Chondrocyte (in vitro differentiated cells): ENCODE data around the gene RASGRP3. TPM values are rescaled to one million over a fixed set of nuclear protein-coding genes. Genes with fewer than 3 reads are reported as not detected.

Experiments
- DNase-seq: peaks from one replicate; pipeline ENCODE4 v3.0.0; 2021; ENCODE audit warnings: mixed read lengths, low spot score
- H3K27ac Mint-ChIP-seq: one replicate; pipeline ENCODE4 v1.8.0; 2021; ENCODE audit warnings: mild to moderate bottlenecking, moderate library complexity, mixed read lengths; ENCODE audit not compliant: unreplicated experiment
- H3K27me3 Mint-ChIP-seq: 2 replicates; pipeline ENCODE4 v1.8.0; 2021; ENCODE audit warnings: low read depth, mixed read lengths
- H3K36me3 Mint-ChIP-seq: 2 replicates; pipeline ENCODE4 v1.8.0; 2021; ENCODE audit warnings: low read depth, mixed read lengths
- H3K4me1 Mint-ChIP-seq: 2 replicates; pipeline ENCODE4 v1.8.0; 2021; ENCODE audit warnings: low read depth, mild to moderate bottlenecking, mixed read lengths
- H3K4me3 Mint-ChIP-seq: one replicate; pipeline ENCODE4 v1.8.0; 2021; ENCODE audit warnings: mild to moderate bottlenecking, moderate library complexity, mixed read lengths; ENCODE audit not compliant: unreplicated experiment
- H3K9me3 Mint-ChIP-seq: 2 replicates; pipeline ENCODE4 v1.8.0; 2021; ENCODE audit warnings: low read depth, mixed read lengths
- CTCF ChIP-seq: fragments of 200-600 bp; sonication (generic); IDR thresholded peaks from 2 replicates; pipeline ENCODE4 v1.5.0; 2021; ENCODE audit warnings: antibody characterized with exemption, mild to moderate bottlenecking, moderate library complexity
- total RNA-seq: library from RNA; stranded (reverse); gene quantifications from 3 replicates; pipeline ENCODE4 v1.2.1, GENCODE V29; 2021

RASGRP3 gene
- total RNA-seq, 1 donor from 2014 or later: 3.0 TPM

GRCh38 chr2:33492399-33493134 lies 16.1 kb downstream of the RASGRP3 start:
- no peak for TF ChIP-seq CTCF
- DNase-seq: no peak
- Mint-ChIP-seq H3K36me3 (no peaks in the 10 kb centered on the region), H3K27ac (no peak overlapping the region), H3K4me1 (peaks cover 36% of the 10 kb centered on the region), H3K27me3 (no peaks in the 10 kb centered on the region), H3K9me3 (no peaks in the 10 kb centered on the region), H3K4me3 (no peak overlapping the region)

- H3K27ac Mint-ChIP-seq: no peak overlapping the region
- no peak for TF ChIP-seq CTCF
- DNase-seq: no peak
- H3K9me3 Mint-ChIP-seq: no peaks in the 10 kb centered on the region
- no peaks in the 10 kb centered on the region for H3K36me3 Mint-ChIP-seq
- no peak overlapping the region for H3K4me3 Mint-ChIP-seq
- no peaks in the 10 kb centered on the region for H3K27me3 Mint-ChIP-seq
- peaks cover 48% of the 10 kb centered on the region for H3K4me1 Mint-ChIP-seq
Measured at GRCh38 chr2:33494155-33494779, 17.8 kb downstream of the RASGRP3 start.

- TF ChIP-seq CTCF: no peak
- Mint-ChIP-seq H3K4me3 (no peak overlapping the region), H3K36me3 (no peaks in the 10 kb centered on the region), H3K9me3 (no peaks in the 10 kb centered on the region), H3K27ac (no peak overlapping the region), H3K4me1 (peaks cover 47% of the 10 kb centered on the region), H3K27me3 (no peaks in the 10 kb centered on the region)
- DNase-seq: no peak
Measured at GRCh38 chr2:33494877-33495641, 18.6 kb downstream of the RASGRP3 start.

GRCh38 chr2:33495683-33496082 lies 19.2 kb downstream of the RASGRP3 start:
- Mint-ChIP-seq H3K27me3 (no peaks in the 10 kb centered on the region), H3K4me1 (peaks cover 42% of the 10 kb centered on the region), H3K36me3 (peaks cover 2% of the 10 kb centered on the region), H3K4me3 (no peak overlapping the region), H3K9me3 (no peaks in the 10 kb centered on the region), H3K27ac (peak overlapping the region; percentile 65)
- DNase-seq: no peak
- no peak for TF ChIP-seq CTCF

- no peak for DNase-seq
- peaks cover 2% of the 10 kb centered on the region for H3K36me3 Mint-ChIP-seq
- H3K9me3 Mint-ChIP-seq: no peaks in the 10 kb centered on the region
- no peak for TF ChIP-seq CTCF
- H3K4me3 Mint-ChIP-seq: no peak overlapping the region
- H3K27ac Mint-ChIP-seq: peak overlapping the region; percentile 65
- H3K4me1 Mint-ChIP-seq: peaks cover 42% of the 10 kb centered on the region
- no peaks in the 10 kb centered on the region for H3K27me3 Mint-ChIP-seq
Measured at GRCh38 chr2:33496150-33496549, 19.7 kb downstream of the RASGRP3 start.
